WTC11 (cell line): ENCODE results near the gene GHRL. TPM values are rescaled to one million over a fixed set of nuclear protein-coding genes. Genes with fewer than 3 reads are reported as not detected.

ENCODE experiments used
- ATAC-seq: fragments of 200-7000 bp; cut with Tn5 transposase; 2 replicates; pipeline ENCODE4 v1.10.0; 2021; ENCODE audit warnings: mild to moderate bottlenecking, moderate library complexity
- CTCF ChIA-PET: fragments of 300-600 bp; sonication (Branson Sonifier 250); formaldehyde crosslinking; loops from one replicate; lab custom pipeline; 2021; ENCODE audit warnings: antibody characterized with exemption; lab: Charles Lee
- POLR2A ChIA-PET: fragments of 350-600 bp; sonication (Branson Sonifier 250); formaldehyde crosslinking; loops from one replicate; lab custom pipeline; 2021; ENCODE audit warnings: antibody characterized with exemption; lab: Charles Lee
- DNase-seq: peaks from one replicate; pipeline ENCODE4 v3.0.0; 2021; ENCODE audit warnings: low spot score
- H3K27ac Mint-ChIP-seq: 2 replicates; pipeline ENCODE4 v1.8.0; 2021; ENCODE audit warnings: mixed read lengths
- H3K27me3 Mint-ChIP-seq: 2 replicates; pipeline ENCODE4 v1.8.0; 2021; ENCODE audit warnings: low read depth, mild to moderate bottlenecking, moderate library complexity, mixed read lengths
- H3K36me3 Mint-ChIP-seq: 2 replicates; pipeline ENCODE4 v1.8.0; 2021; ENCODE audit warnings: mixed read lengths
- H3K4me1 Mint-ChIP-seq: 2 replicates; pipeline ENCODE4 v1.8.0; 2022; ENCODE audit warnings: mixed read lengths
- H3K4me3 Mint-ChIP-seq: 2 replicates; pipeline ENCODE4 v1.8.0; 2021; ENCODE audit warnings: mild to moderate bottlenecking, moderate library complexity, mixed read lengths
- H3K9me3 Mint-ChIP-seq: 2 replicates; pipeline ENCODE4 v1.8.0; 2021; ENCODE audit warnings: mixed read lengths
- E2F1 ChIP-seq: sonication (generic); formaldehyde crosslinking; IDR thresholded peaks from 2 replicates; pipeline ENCODE4 v1.8.0; 2022; ENCODE audit warnings: mild to moderate bottlenecking, missing genetic modification reagents
- FOXP1 ChIP-seq: sonication (generic); formaldehyde crosslinking; IDR thresholded peaks from 2 replicates; pipeline ENCODE4 v1.8.0; 2022; ENCODE audit warnings: missing genetic modification reagents, mild to moderate bottlenecking, moderate library complexity, borderline replicate concordance
- GRHL2 ChIP-seq: fragments of 250-450 bp; sonication (Bioruptor Pico); IDR thresholded peaks from 2 replicates; pipeline ENCODE4 v1.8.0; 2022; ENCODE audit warnings: mild to moderate bottlenecking, moderate library complexity; ENCODE audit not compliant: insufficient replicate concordance, severe bottlenecking
- GTF2I ChIP-seq: fragments of 250-450 bp; sonication (Bioruptor Pico); conservative IDR thresholded peaks from 2 replicates; pipeline ENCODE4 v1.4.0; 2021; ENCODE audit warnings: mild to moderate bottlenecking
- NR1H2 ChIP-seq: sonication (generic); formaldehyde crosslinking; IDR thresholded peaks from 2 replicates; pipeline ENCODE4 v1.9.0; 2021; ENCODE audit warnings: mild to moderate bottlenecking, moderate library complexity, missing genetic modification reagents
- PRDM15 ChIP-seq: sonication (generic); formaldehyde crosslinking; IDR thresholded peaks from 2 replicates; pipeline ENCODE4 v1.8.0; 2022; ENCODE audit warnings: missing genetic modification reagents
- RORB ChIP-seq: fragments of 250-450 bp; sonication (Bioruptor Pico); IDR thresholded peaks from 2 replicates; pipeline ENCODE4 v1.9.0; 2021; ENCODE audit warnings: mild to moderate bottlenecking
- SMAD4 ChIP-seq: sonication (generic); formaldehyde crosslinking; IDR thresholded peaks from 2 replicates; pipeline ENCODE4 v1.8.0; 2022; ENCODE audit warnings: mild to moderate bottlenecking, missing genetic modification reagents
- SP1 ChIP-seq: sonication (generic); formaldehyde crosslinking; conservative IDR thresholded peaks from 2 replicates; pipeline ENCODE4 v1.8.1; 2022; ENCODE audit warnings: missing genetic modification reagents
- STAT6 ChIP-seq: sonication (generic); formaldehyde crosslinking; conservative IDR thresholded peaks from 2 replicates; pipeline ENCODE4 v1.8.1; 2023; ENCODE audit warnings: mild to moderate bottlenecking, low read depth, missing genetic modification reagents, moderate library complexity
- TEAD1 ChIP-seq: sonication (generic); formaldehyde crosslinking; IDR thresholded peaks from 2 replicates; pipeline ENCODE4 v1.8.0; 2022; ENCODE audit warnings: mild to moderate bottlenecking, missing genetic modification reagents
- ZNF232 ChIP-seq: sonication (generic); formaldehyde crosslinking; IDR thresholded peaks from 2 replicates; pipeline ENCODE4 v1.8.0; 2022; ENCODE audit warnings: mild to moderate bottlenecking, missing genetic modification reagents
- total RNA-seq: library from RNA; stranded (reverse); gene quantifications from 3 replicates; pipeline ENCODE4 v1.2.3, GENCODE V29; 2021
- TF ChIP-seq, protein P1 (sequence below): fragments of 250-450 bp; sonication (Bioruptor Pico); IDR thresholded peaks from 2 replicates; pipeline ENCODE4 v1.9.0; 2021; ENCODE audit warnings: moderate library complexity, mild to moderate bottlenecking, inconsistent platforms, borderline replicate concordance
- TF ChIP-seq, protein P2 (sequence below): sonication (generic); formaldehyde crosslinking; IDR thresholded peaks from 2 replicates; pipeline ENCODE4 v1.8.1; 2022; ENCODE audit warnings: mild to moderate bottlenecking, missing genetic modification reagents, moderate library complexity, borderline replicate concordance
- TF ChIP-seq, protein P3 (sequence below): sonication (generic); formaldehyde crosslinking; IDR thresholded peaks from 2 replicates; pipeline ENCODE4 v1.8.1; 2022; ENCODE audit warnings: mild to moderate bottlenecking, moderate library complexity, missing genetic modification reagents
- TF ChIP-seq, protein P4 (sequence below): fragments of 250-450 bp; sonication (Bioruptor Pico); IDR thresholded peaks from 2 replicates; pipeline ENCODE4 v1.8.0; 2021; ENCODE audit warnings: mild to moderate bottlenecking

Gene GHRL
- total RNA-seq, 1 experiment from 2014 or later: 0.35 TPM

DNA sequence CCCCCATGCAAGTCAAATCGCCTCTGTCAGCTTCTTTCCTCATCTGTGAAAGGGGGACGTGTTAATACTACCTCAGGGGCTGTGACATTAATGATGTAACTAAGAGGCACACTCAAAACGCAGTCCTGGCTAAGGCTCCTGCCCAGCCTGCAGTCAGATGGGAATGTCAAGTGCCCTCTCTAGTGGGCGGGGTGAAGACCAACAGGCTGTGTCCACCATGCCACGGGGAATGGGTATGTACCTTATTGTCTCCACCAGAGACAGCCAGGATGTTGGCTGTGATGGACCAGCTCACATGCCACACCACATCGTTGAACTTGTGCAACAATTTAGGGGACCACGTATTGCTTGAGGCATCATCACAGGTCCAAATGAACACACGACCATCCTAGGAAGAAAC lies 11.0 kb upstream of the GHRL start (continued):
- TF ChIP-seq, protein P1, sequence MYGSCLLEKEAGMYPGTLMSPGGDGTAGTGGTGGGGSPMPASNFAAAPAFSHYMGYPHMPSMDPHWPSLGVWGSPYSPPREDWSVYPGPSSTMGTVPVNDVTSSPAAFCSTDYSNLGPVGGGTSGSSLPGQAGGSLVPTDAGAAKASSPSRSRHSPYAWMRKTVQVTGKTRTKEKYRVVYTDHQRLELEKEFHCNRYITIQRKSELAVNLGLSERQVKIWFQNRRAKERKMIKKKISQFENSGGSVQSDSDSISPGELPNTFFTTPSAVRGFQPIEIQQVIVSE (CRISPR knock-in tag): no peak
- TF ChIP-seq NR1H2 (CRISPR knock-in tag) (no peak), SP1 (no peak), SMAD4 (CRISPR knock-in tag) (no peak)
- TF ChIP-seq, protein P2, sequence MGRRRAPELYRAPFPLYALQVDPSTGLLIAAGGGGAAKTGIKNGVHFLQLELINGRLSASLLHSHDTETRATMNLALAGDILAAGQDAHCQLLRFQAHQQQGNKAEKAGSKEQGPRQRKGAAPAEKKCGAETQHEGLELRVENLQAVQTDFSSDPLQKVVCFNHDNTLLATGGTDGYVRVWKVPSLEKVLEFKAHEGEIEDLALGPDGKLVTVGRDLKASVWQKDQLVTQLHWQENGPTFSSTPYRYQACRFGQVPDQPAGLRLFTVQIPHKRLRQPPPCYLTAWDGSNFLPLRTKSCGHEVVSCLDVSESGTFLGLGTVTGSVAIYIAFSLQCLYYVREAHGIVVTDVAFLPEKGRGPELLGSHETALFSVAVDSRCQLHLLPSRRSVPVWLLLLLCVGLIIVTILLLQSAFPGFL: no peak

DNA sequence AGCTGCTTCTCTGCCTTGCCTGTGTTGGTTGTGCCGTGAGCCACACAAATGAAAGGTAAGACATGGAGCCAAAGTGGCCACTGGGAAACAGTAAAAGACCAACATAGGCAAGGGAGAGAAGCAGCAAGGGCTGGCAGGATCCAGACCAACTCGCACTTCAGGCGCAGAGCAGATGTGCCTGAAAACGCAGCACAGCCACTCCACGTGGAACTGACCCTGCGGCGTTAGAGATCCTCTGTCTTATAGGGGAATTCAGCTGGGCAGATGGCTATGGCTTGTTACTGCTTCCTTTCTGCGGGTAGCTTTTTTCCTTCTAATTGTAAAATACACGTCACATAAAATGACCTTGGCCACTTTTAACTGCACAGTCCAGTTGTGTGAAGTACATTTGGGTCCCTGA lies 10.4 kb upstream of the GHRL start:
- no peaks in the 10 kb centered on the region for H3K4me1 Mint-ChIP-seq
- H3K27ac Mint-ChIP-seq: no peak overlapping the region
- POLR2A ChIA-PET: interaction anchor here (0.5 to 0.6 kb wide), 2 partner anchors 131 to 413 kb away, joined by 3 to 5 read pairs; partner anchors contain the start of gene JAGN1
- peaks cover 68% of the 10 kb centered on the region for H3K36me3 Mint-ChIP-seq
- H3K27me3 Mint-ChIP-seq: no peaks in the 10 kb centered on the region
- ATAC-seq (no peak), DNase-seq (no peak)
- TF ChIP-seq PRDM15 (CRISPR knock-in tag) (no peak), FOXP1 (no peak), STAT6 (no peak), GTF2I (CRISPR knock-in tag) (no peak)
- no peak overlapping the region for H3K4me3 Mint-ChIP-seq
- no peaks in the 10 kb centered on the region for H3K9me3 Mint-ChIP-seq
- CTCF ChIA-PET: no interaction called here

- Mint-ChIP-seq H3K36me3 (peaks cover 57% of the 10 kb centered on the region), H3K9me3 (no peaks in the 10 kb centered on the region), H3K4me1 (no peaks in the 10 kb centered on the region), H3K27ac (no peak overlapping the region), H3K27me3 (no peaks in the 10 kb centered on the region), H3K4me3 (no peak overlapping the region)
- ChIA-PET CTCF (interaction anchor here (1.3 to 1.4 kb wide), 2 partner anchors 36 to 39 kb away, joined by 5 to 6 read pairs; no protein-coding TSS in a partner anchor), POLR2A (no interaction called here)
- no peak for DNase-seq
- no peak for ATAC-seq
- TF ChIP-seq TEAD1 (CRISPR knock-in tag): no peak
Measured at GRCh38 chr3:10300087-10300486, 7.3 kb upstream of the GHRL start.

- Mint-ChIP-seq H3K27me3 (no peaks in the 10 kb centered on the region), H3K27ac (no peak overlapping the region), H3K4me1 (no peaks in the 10 kb centered on the region), H3K36me3 (peaks cover 56% of the 10 kb centered on the region), H3K9me3 (no peaks in the 10 kb centered on the region), H3K4me3 (no peak overlapping the region)
- DNase-seq: no peak
- ChIA-PET CTCF (interaction anchor here (1.3 to 1.4 kb wide), 2 partner anchors 36 to 39 kb away, joined by 5 to 6 read pairs; no protein-coding TSS in a partner anchor), POLR2A (no interaction called here)
- no peak for ATAC-seq
- TF ChIP-seq GRHL2 (CRISPR knock-in tag): no peak
- TF ChIP-seq, protein P3, sequence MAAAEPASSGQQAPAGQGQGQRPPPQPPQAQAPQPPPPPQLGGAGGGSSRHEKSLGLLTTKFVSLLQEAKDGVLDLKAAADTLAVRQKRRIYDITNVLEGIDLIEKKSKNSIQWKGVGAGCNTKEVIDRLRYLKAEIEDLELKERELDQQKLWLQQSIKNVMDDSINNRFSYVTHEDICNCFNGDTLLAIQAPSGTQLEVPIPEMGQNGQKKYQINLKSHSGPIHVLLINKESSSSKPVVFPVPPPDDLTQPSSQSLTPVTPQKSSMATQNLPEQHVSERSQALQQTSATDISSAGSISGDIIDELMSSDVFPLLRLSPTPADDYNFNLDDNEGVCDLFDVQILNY (CRISPR knock-in tag): no peak
- TF ChIP-seq RORB (CRISPR knock-in tag): no peak
- TF ChIP-seq NR1H2 (CRISPR knock-in tag): no peak
- no peak for TF ChIP-seq E2F1 (CRISPR knock-in tag)
- TF ChIP-seq, protein P4, sequence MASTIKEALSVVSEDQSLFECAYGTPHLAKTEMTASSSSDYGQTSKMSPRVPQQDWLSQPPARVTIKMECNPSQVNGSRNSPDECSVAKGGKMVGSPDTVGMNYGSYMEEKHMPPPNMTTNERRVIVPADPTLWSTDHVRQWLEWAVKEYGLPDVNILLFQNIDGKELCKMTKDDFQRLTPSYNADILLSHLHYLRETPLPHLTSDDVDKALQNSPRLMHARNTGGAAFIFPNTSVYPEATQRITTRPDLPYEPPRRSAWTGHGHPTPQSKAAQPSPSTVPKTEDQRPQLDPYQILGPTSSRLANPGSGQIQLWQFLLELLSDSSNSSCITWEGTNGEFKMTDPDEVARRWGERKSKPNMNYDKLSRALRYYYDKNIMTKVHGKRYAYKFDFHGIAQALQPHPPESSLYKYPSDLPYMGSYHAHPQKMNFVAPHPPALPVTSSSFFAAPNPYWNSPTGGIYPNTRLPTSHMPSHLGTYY: no peak
- no peak for TF ChIP-seq ZNF232 (CRISPR knock-in tag)
Measured at GRCh38 chr3:10299679-10300078, 6.9 kb upstream of the GHRL start.
